Activated T-cell treated with anti-CD3 and anti-CD28 coated beads for 1 hour (primary cell): ENCODE data around the gene FAM89B.
"Not testable (repeated sequence)": the region's sequence is repeated elsewhere in the genome, so short reads cannot be mapped to it uniquely, and the experiment has no call there.

Experiments used
- DNase-seq: peaks from one replicate; pipeline ENCODE4 v3.0.0-alpha.2; 2020; ENCODE audit warnings: low read depth

Gene FAM89B

DNA sequence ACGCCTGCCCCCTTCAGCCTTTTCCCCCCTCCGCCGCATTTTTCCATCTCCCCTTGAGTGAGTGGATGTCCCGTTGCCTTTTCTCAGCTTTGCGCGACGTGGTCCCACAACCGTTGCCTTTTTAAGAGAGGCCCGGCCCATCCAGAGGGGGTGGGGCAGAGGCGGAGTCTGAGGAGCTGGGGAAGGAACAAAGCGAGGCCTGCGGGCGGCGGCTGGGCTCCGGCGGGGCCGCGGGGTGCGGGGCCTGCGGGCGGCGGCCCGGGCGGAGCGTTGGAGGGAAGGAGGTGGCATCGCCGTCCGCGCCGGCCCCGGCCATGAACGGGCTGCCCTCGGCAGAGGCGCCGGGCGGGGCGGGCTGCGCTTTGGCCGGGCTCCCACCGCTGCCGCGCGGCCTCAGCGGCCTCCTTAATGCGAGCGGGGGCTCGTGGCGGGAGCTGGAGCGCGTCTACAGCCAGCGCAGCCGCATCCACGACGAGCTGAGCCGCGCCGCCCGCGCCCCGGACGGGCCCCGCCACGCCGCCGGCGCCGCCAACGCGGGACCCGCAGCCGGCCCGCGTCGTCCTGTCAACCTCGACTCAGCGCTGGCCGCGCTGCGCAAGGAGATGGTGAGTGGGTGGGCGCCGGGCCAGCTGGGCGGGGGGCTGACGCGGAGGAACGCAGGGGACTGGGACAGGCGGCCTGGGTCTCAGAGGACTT is at the start of gene FAM89B:
Gene FAM89B (plus strand): TSS at position 183 of the 696 bp plus-strand sequence. CDS start 132 bp downstream, at position 315.
- DNase-seq, result peak; percentile 91

DNA sequence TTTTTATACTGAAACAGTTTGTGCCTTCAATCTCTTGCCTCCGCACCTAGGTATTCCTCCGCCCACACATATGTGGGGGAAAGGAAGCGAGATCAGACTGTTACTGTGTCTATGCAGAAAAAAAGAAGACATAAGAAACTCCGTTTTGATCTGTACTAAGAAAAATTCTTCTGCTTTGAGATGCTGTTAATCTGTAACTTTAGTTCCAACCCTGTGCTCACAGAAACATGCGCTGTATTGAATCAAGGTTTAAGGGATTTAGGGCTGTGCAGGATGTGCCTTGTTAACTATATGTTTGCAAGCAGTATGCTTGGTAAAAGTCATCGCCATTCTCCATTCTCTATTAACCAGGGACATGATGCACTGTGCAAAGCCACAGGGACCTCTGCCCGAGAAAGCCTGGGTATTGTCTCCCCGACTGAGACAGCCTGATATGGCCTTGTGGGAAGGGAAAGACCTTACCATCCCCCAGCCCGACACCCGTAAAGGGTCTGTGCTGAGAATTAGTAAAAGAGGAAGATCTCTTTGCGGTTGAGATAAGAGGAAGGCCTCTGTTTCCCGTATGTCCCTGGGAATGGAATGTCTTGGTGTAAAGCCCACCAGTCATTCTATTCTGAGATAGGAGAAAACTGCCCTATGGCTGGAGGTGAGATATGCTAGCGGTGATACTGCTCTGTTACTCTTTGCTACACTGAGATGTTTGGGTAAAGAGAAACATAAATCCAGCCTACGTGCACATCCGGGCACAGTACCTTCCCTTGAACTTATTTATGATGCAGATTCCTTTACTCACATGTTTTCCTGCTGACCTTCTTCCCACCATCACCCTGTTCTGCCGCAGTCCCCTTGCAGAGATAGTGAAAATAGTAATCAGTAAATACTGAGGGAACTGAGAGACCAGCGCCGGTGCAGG is 49.4 kb upstream of the FAM89B start:
- DNase-seq, result not testable (repeated sequence)

DNA sequence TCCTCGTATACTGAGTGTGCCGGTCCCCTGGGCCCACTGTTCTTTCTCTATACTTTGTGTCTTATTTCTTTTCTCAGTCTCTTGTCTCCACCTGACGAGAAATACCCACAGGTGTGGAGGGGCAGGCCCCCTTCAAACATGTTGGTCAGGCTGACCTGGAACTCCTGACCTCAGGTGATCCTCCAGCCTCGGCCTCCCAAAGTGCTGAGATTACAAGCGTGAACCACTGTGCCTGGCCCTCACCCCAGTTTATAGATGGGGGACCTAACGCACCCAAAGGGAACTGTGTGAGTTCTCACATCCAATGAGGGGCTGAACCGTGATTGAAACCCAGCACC is 48.7 kb upstream of the FAM89B start:
- not testable (repeated sequence) for DNase-seq

DNA sequence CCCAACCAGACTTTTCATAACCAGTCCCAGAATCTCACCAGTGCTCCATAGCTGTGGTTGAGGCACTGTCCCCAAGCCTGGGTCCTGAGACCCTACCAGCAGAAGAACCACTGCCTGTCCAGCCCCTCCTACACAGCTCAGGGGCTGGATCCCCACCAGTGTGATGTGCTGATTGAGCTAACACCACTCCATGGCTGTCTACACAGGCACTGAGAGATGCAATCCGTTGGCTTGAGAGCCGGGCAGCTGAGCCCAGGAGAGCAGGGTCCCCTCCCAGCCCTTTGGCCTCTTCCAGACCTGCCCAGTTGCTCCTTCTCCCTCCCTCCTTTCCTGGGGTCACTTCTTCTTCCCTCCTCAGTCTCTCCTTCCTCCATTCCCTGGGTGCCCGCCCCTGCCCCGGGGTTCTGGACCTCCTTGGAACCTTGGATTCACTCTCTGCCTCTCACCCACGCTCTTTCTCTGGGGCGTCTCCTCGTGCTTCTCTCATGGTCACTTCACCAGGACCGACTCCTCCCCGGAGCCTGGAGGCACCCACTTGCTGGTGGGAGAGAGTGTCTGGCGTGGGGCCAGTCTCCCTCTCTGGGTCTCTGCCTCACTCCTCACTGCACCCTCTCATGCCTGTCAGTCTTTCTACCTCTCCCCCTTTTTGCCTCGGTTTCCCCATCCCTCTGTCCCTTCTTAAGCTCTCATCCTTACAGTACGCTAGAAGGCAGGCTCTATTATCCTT is 48.2 kb upstream of the FAM89B start:
- no peak for DNase-seq

DNA sequence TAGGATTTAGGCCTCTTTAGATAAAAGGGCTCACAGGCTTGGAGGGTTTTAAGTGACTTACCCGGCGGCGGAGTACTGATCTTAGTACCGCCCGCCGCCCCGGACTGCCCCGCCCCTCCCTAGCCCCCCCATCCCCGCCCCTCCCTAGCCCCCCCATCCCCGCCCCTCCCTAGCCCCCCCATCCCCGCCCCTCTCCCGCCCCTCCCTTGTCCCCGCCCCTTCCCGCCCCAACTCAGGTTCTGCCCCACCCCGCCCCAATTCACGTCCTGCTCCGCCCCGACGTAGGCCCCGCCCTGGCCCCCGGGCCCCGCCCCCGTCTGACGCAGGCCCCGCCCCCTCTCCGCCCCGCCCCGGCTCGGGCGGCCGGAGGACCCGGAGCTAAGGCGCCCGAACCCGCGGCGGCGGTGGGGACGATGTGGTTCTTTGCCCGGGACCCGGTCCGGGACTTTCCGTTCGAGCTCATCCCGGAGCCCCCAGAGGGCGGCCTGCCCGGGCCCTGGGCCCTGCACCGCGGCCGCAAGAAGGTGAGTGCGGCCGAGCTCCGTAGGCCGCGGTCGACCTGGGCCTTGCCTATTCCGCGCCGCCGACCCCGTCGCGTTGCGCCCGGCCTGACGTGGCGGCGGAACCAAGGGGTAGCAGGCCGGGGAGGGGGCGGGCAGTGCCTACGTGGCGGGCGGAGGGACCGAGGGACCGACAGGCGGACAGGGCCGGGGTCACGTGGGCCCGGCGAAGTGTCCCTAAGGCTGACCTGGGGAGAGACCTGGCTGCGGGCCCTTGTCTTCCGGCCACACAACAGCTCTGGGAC is 47.4 kb upstream of the FAM89B start, which contains the start of gene SCYL1:
Gene SCYL1 (plus strand): TSS at position 343 of the 805 bp plus-strand sequence. CDS start 71 bp downstream, at position 414.
- peak; percentile 79 for DNase-seq

DNA sequence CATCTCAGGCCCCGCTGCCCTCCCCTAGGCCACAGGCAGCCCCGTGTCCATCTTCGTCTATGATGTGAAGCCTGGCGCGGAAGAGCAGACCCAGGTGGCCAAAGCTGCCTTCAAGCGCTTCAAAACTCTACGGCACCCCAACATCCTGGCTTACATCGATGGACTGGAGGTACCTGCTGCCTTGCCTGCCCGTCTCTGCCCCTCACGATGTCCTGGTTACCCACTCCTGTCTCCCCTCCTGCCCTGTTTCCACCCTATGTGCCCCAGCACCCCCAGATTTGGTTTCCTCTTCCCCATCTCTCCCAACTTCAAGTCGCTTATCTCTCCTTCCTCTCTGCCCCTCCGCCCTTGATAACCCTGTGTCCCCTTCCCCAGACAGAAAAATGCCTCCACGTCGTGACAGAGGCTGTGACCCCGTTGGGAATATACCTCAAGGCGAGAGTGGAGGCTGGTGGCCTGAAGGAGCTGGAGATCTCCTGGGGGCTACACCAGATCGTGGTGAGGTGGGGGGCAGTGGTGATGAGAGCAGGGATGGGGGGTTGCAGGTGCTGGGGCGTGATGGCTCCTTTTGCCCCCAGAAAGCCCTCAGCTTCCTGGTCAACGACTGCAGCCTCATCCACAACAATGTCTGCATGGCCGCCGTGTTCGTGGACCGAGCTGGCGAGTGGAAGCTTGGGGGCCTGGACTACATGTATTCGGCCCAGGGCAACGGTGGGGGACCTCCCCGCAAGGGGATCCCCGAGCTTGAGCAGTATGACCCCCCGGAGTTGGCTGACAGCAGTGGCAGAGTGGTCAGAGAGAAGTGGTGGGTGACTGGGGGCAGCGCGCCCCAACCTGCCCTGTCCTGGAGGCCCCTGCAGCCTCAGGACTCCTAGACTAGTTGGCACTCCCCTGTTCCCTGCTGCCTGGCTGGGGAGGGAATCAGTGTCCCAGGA is 46.5 kb upstream of the FAM89B start:
- no peak for DNase-seq

DNA sequence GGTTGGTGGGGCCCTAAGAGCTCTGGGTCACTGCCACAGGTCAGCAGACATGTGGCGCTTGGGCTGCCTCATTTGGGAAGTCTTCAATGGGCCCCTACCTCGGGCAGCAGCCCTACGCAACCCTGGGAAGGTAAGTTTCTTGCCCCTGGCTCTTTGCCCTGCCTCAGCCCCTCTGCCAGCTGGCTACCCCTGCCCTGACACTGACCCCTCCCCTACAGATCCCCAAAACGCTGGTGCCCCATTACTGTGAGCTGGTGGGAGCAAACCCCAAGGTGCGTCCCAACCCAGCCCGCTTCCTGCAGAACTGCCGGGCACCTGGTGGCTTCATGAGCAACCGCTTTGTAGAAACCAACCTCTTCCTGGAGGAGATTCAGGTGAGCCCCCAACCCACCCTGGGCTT is 45.6 kb upstream of the FAM89B start:
- DNase-seq, result no peak

DNA sequence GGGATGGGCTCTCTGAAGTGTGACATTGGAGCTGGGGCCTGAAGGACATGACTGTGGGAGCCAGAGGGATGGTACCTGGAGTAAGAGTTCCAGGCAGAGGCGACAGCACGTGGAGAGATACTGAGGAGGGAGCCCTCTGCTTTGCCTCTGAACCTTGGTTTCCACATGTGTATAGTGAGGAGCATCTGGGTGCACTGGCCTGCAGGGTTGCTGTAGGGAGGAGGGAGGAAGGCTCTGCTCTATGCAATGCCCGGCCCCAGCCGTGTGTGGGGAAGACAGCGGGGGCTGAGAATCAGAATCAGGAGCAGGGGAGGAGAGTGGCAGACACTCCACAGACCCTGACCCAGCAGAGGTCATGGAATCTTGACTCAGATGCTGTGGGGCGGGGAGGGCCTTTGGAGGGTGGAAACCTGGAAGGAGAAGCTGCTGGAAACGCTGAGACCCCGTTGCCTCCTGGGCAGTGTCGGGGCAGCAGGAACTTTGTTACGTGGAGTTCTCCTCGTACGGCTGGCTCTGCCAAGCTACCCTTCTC is 43.5 kb upstream of the FAM89B start:
- DNase-seq, result no peak

DNA sequence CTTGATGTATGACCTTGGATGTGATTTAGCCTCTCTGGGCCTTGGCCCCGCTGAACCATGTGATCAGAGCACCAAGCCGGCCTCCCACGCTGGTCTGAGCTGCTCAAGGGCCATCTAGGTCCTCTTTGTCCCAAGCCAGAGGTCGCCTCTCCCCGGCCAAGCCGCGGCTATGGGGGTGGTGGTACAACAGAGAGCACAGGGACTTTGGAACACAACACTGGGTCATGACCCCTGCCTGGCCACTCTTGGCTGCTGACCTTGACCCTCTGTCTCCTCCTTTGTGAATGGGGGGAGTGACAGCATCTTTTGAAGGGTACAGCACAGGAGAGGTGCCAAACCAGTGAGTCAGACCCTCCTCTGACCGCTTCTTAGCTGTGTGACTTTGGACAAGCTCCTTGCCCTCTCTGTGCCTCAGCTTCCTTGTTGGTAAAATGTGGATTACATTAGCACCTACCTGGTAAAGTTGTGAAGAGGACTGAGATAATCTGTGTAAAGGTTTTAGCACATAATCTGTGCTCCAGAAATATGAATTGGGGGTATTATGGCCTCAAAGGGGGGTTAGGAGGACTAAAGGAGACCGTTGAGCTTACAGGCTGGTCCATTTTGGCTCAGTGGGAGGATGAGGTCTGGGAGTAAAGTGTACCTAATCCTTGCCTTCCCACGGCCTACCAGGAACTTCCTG is 42.7 kb upstream of the FAM89B start:
- DNase-seq, result no peak

DNA sequence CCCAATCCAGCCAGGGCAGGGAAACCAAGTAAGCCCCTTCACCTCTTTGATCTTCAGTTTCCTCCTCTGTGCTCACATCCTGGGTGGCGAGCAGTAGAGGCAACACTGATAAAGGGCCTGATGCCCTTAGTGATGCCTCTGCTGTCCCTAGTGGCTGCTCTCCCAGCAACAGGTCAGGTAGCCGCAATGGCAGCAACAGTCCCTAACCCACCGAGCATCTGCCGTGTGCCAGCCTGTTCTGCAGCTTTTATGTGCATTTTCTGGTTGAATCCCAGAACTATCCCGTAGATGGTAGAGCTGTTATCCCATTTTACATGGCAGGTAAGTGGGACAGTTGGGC is 42.2 kb upstream of the FAM89B start:
- DNase-seq, result no peak

DNA sequence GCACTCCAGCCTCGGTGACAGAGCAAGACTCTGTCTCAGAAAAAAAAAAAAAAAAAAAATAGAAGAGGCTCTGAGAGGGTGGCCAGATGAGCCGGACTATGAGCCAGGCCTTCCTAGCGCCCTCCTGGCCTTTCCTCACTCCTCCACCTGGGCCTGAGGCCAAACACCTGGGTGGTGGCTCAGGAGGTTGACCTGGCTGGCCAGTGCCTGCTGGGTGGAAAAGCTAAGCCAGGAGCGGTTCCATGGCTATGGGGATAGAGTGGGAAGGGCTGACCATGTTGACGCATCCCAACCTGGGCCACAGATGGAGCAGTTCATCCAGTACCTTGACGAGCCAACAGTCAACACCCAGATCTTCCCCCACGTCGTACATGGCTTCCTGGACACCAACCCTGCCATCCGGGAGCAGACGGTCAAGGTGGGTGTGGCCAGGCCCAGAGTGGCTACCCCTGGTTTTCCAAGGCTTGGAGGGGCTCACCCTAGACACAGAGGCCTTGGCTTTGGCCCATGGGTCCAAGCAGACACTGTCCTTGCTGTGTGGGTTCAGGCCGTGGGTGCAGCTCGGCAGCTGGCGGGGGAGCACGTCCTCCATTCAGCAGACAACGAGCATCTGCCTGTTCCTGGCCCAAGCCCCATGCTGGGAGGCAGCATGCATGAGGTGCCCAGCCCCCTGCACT is 39.8 kb upstream of the FAM89B start:
- no peak for DNase-seq

DNA sequence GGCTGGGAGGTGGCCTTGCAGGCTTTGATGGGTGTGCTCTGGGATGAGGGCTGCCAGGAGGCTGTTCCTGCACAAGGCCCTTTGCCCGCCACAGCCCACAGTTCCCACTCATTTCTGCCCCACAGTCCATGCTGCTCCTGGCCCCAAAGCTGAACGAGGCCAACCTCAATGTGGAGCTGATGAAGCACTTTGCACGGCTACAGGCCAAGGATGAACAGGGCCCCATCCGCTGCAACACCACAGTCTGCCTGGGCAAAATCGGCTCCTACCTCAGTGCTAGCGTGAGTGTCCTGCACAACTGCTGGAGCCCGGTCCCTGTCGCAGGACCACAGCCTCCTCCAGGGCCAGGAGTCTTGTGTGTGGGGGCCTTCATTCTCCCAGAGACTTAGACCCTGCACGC is 37.2 kb upstream of the FAM89B start:
- DNase-seq, result no peak

DNA sequence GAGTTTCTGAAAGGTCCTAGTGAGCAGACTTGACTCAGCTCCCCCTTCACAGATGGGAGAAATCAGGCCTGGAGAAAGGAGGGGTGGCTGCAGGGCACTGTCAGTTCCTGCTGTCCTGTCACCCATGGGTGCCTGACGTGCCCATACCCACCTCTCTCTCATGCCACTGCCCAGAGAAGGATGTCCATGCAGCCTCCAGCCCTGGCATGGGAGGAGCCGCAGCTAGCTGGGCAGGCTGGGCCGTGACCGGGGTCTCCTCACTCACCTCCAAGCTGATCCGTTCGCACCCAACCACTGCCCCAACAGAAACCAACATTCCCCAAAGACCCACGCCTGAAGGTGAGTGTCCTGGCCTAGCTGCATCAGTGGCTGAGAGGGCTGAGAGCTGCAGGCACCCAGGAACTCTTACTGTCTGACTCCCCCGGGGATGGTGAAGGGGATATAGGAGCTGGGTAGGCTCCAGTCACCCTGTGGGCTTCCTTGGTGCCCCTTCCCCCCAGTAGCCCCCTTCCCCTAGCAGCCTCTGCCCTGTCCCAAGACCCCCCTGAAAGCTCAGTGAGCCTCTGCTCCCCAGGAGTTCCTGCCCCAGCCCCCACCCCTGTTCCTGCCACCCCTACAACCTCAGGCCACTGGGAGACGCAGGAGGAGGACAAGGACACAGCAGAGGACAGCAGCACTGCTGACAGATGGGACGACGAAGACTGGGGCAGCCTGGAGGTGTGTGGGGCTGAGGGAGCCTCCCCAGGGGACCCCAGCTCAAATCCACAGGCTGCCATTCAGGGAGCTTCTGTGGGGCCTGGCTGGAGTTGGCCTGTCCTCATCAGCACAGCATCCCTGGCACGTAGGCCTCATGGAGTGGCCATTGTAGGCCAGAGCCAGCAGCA is 35.7 kb upstream of the FAM89B start:
- no peak for DNase-seq

DNA sequence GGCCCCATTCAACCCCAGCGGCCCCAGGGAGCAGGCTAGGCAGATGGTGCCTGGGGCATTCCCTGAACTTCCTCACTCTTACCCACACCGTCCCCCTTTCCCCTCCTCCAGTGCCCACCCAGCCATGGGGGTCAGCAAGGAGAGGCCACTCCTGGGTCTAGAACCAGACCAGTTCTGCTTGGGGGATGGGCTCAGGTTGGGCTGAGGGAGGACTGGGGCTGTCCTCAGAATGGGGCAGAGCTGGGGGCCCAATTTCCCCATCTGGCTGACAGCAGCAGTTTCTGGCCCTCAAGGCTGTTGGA is 35.1 kb upstream of the FAM89B start:
- DNase-seq, result no peak

DNA sequence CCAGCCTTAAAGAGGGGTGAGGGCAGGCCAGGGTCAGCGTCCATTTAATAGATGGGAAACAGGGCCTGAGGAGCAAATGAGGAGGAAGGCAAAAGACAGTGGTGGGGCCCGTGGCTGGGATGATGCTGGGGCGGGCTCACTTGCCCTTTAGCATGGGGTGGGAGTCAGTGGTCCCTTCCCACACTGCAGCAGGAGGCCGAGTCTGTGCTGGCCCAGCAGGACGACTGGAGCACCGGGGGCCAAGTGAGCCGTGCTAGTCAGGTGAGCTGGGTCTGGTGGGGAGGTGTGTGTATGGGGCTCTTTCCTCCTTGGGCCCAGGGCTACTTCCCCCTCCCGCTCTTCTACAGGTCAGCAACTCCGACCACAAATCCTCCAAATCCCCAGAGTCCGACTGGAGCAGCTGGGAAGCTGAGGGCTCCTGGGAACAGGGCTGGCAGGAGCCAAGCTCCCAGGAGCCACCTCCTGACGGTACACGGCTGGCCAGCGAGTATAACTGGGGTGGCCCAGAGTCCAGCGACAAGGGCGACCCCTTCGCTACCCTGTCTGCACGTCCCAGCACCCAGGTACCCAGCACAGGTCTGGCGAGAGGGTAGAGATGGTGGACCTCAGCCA is 34.6 kb upstream of the FAM89B start:
- no peak for DNase-seq

DNA sequence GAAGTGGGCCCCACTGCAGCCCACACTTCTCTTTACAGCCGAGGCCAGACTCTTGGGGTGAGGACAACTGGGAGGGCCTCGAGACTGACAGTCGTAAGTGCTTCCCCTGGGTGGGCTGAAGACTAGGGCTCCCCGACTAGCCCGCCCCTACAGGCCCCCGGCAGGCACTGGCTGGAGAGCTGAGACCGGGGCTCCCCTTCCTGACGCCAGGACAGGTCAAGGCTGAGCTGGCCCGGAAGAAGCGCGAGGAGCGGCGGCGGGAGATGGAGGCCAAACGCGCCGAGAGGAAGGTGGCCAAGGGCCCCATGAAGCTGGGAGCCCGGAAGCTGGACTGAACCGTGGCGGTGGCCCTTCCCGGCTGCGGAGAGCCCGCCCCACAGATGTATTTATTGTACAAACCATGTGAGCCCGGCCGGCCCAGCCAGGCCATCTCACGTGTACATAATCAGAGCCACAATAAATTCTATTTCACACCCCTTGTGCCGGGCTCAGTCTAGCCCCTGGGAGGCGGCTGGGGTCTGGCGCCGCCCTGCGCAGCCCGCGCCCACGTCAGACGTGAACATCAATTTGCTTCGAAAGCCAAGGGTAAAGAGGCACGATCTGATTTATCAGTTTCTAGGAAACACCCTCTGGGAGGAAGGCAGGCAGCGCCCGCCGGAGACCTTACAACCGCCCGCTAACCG is 34.0 kb upstream of the FAM89B start:
- no peak for DNase-seq
